Stomach smooth muscle (tissue), 2 donors: Measurements from ENCODE around the gene BMPR1A.
A peak's percentile ranks its signal among the peaks of the same experiment; 100 is the strongest.
"Not testable (repeated sequence)": the region's sequence is repeated elsewhere in the genome, so short reads cannot be mapped to it uniquely, and the experiment has no call there.

Experiments used
- H3K27ac ChIP-seq: one replicate; pipeline ENCODE4 v1.7.0; 2013; ENCODE audit warnings: mild to moderate bottlenecking, low read length, inconsistent platforms
- H3K27me3 ChIP-seq, 2 donors: one replicate each; pipeline ENCODE4 v1.7.0; 2013; ENCODE audit warnings: low read length in 2 of 2; ENCODE audit not compliant: insufficient read depth in 2 of 2, control insufficient read depth in 1 of 2
- H3K36me3 ChIP-seq, 2 donors: one replicate each; pipeline ENCODE4 v1.7.0; 2013; ENCODE audit warnings: low read length in 2 of 2; ENCODE audit not compliant: control insufficient read depth in 2 of 2, insufficient read depth in 2 of 2
- H3K4me1 ChIP-seq: one replicate; pipeline ENCODE4 v1.7.0; 2013; ENCODE audit warnings: low read length; ENCODE audit not compliant: control insufficient read depth, insufficient read depth
- H3K4me3 ChIP-seq, 2 donors: one replicate each; pipeline ENCODE4 v1.7.0; 2013; ENCODE audit warnings: low read length in 2 of 2
- H3K9ac ChIP-seq, 2 donors: one replicate each; pipeline ENCODE4 v1.7.0; 2013; ENCODE audit warnings: low read length in 2 of 2, mild to moderate bottlenecking in 1 of 2
- H3K9me3 ChIP-seq, 2 donors: one replicate each; pipeline ENCODE4 v1.7.0; 2013; ENCODE audit warnings: low read length in 2 of 2; ENCODE audit not compliant: control insufficient read depth in 2 of 2
- donor health status: healthy.
- donor health status: Pancreatic carcinoma.

The BMPR1A gene

GRCh38 chr10:86945361-86946212 is 189.2 kb downstream of the BMPR1A start:
- H3K4me3 ChIP-seq = peak overlapping the region in 1 of 2 donors; percentile 29
- H3K9me3 ChIP-seq = no peaks in the 10 kb centered on the region
- peaks cover 23 to 28% of the 10 kb centered on the region in 2 donors for H3K27me3 ChIP-seq
- H3K27ac ChIP-seq = no peak overlapping the region
- H3K4me1 ChIP-seq = peaks cover 22% of the 10 kb centered on the region
- H3K9ac ChIP-seq = peak overlapping the region in 1 of 2 donors; percentile 42
- H3K36me3 ChIP-seq = no peaks in the 10 kb centered on the region

GRCh38 chr10:86946213-86947155 is 190.1 kb downstream of the BMPR1A start:
- Histone ChIP-seq H3K4me1 (peaks cover 22% of the 10 kb centered on the region), H3K4me3 (peak overlapping the region in 1 of 2 donors; percentile 29), H3K9me3 (no peaks in the 10 kb centered on the region), H3K27me3 (peaks cover 23 to 28% of the 10 kb centered on the region in 2 donors), H3K27ac (no peak overlapping the region), H3K36me3 (no peaks in the 10 kb centered on the region), H3K9ac (peak overlapping the region in 1 of 2 donors; percentile 42)

- H3K4me1 ChIP-seq = peaks cover 16% of the 10 kb centered on the region
- H3K4me3 ChIP-seq, H3K27ac ChIP-seq: not testable (repeated sequence)
These were observed 191.4 kb downstream of the BMPR1A start for GRCh38 chr10:86947806-86948205.

DNA sequence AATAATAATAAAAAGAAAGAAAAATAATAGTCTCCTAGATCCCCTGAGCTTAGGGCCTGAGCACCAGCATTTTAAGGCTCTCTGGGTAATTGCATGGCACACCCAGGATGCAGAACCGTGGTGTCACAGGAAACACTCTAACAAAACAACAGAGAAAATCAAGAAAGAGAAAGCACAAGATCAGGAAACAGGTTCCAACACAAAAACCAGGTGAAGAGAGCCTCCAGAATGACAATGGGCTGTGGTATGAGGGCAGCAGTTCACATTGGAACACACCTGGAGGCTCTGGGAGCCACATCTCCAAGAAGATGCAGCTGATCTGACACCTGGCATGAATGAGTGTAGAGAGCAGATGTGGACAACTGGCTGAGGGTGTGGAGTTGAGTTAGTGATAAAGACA is 193.9 kb downstream of the BMPR1A start:
- Histone ChIP-seq H3K27ac (no peak overlapping the region), H3K4me1 (peaks cover 28% of the 10 kb centered on the region), H3K9me3 (no peaks in the 10 kb centered on the region), H3K27me3 (peaks cover 5 to 15% of the 10 kb centered on the region in 2 donors), H3K4me3 (no peak overlapping the region), H3K36me3 (no peaks in the 10 kb centered on the region), H3K9ac (no peak overlapping the region)

More at GRCh38 chr10:86947806-86948205, 191.4 kb downstream of the BMPR1A start:
- not testable (repeated sequence) for H3K36me3 ChIP-seq, H3K9ac ChIP-seq, H3K9me3 ChIP-seq
- H3K27me3 ChIP-seq = peaks cover 19 to 23% of the 10 kb centered on the region in 2 donors

DNA sequence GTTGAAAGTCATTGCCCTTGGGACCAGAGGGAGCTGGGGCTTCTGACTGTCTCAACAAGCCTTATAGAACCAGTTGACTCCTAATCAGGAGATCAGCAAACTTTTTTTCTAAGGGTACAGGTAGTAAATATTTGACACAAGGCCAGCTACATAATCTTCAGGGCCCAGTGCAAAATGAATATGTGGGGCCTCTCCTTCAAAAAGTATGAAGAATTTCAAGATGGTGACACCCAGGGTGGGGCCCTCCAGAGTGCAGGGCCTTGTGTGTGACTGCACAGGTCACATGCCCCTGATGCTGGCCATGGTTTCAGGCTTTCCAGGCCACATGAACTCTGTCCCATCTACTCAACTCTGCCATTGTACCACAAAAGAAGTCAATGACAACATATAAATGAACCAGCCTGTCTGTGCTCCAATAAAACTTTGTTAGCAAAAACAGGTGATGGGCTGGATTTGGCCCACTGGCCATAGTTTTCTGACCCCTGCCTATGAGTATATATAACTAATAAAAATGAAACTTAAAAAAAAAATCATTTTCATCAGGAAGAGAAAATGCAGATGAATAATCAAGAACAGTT is 194.9 kb downstream of the BMPR1A start:
- Histone ChIP-seq H3K27me3 (peaks cover 5 to 6% of the 10 kb centered on the region in 2 donors), H3K36me3 (no peaks in the 10 kb centered on the region), H3K27ac (no peak overlapping the region), H3K9ac (no peak overlapping the region), H3K4me1 (peaks cover 25% of the 10 kb centered on the region), H3K4me3 (no peak overlapping the region), H3K9me3 (no peaks in the 10 kb centered on the region)

DNA sequence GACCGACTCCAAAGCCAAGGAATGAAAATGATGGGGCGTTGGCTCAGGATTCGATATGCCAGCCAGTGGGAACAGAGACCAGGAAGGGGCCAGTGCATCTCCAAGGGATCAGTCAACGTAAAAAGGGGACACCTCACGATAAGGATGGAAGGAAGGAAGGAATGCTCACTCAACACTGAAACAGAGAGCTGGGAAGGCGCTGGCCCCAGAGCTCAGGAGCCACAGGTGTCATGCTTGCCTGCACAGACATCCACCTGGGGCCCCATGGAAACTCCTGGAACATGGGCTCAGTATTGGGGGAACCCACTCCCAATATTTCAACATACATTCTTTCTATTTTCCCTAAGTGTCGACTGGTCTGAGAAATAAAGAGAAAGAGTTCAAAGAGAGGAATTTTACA is 195.7 kb downstream of the BMPR1A start:
- Histone ChIP-seq H3K9ac (no peak overlapping the region), H3K27me3 (peaks cover under 1 to 2% of the 10 kb centered on the region in 2 donors), H3K9me3 (no peaks in the 10 kb centered on the region), H3K4me3 (no peak overlapping the region), H3K27ac (no peak overlapping the region), H3K4me1 (peaks cover 31% of the 10 kb centered on the region), H3K36me3 (no peaks in the 10 kb centered on the region)

GRCh38 chr10:86952697-86953096 is 196.3 kb downstream of the BMPR1A start:
- peaks cover 33% of the 10 kb centered on the region for H3K4me1 ChIP-seq
- not testable (repeated sequence) for H3K27ac ChIP-seq, H3K9ac ChIP-seq, H3K9me3 ChIP-seq, H3K4me3 ChIP-seq, H3K27me3 ChIP-seq, H3K36me3 ChIP-seq

- Histone ChIP-seq H3K4me1 (peaks cover 45% of the 10 kb centered on the region), H3K9me3 (no peaks in the 10 kb centered on the region), H3K27ac (peak overlapping the region; percentile 41), H3K27me3 (no peaks in the 10 kb centered on the region), H3K9ac (peak overlapping the region in 1 of 2 donors; percentile 21), H3K4me3 (peak overlapping the region in 1 of 2 donors; percentile 29), H3K36me3 (no peaks in the 10 kb centered on the region)
These were observed 197.6 kb downstream of the BMPR1A start for GRCh38 chr10:86953747-86954680.

- Histone ChIP-seq H3K27me3 (peaks cover 0 to 3% of the 10 kb centered on the region in 2 donors), H3K9ac (peak overlapping the region; percentile 6 to 21), H3K27ac (peak overlapping the region; percentile 41), H3K4me1 (peaks cover 53% of the 10 kb centered on the region), H3K36me3 (no peaks in the 10 kb centered on the region), H3K4me3 (peak overlapping the region in 1 of 2 donors; percentile 52), H3K9me3 (no peaks in the 10 kb centered on the region)
These were observed 198.5 kb downstream of the BMPR1A start for GRCh38 chr10:86954681-86955500.
